Skeletal muscle satellite cell (primary cell): ENCODE measurements around the gene STARD13.

Experiments used
- H3K27me3 ChIP-seq: 2 replicates; pipeline ENCODE4 v1.7.0; 2013; ENCODE audit warnings: low read length; ENCODE audit not compliant: control insufficient read depth, insufficient read depth
- H3K36me3 ChIP-seq: 2 replicates; pipeline ENCODE4 v1.7.0; 2013; ENCODE audit warnings: mild to moderate bottlenecking, control low read depth, low read length; ENCODE audit not compliant: insufficient read depth
- H3K4me1 ChIP-seq: 2 replicates; pipeline ENCODE4 v1.7.0; 2013; ENCODE audit warnings: low read length; ENCODE audit not compliant: control insufficient read depth, insufficient read depth
- H3K4me2 ChIP-seq: 2 replicates; pipeline ENCODE4 v1.7.0; 2013; ENCODE audit warnings: mild to moderate bottlenecking, low read length
- H3K4me3 ChIP-seq: 2 replicates; pipeline ENCODE4 v1.7.0; 2013; ENCODE audit warnings: low read length
- H3K9ac ChIP-seq: 2 replicates; pipeline ENCODE4 v1.7.0; 2013; ENCODE audit warnings: mild to moderate bottlenecking, low read depth, low read length, moderate library complexity
- H3K9me3 ChIP-seq: replicated peaks from 2 replicates; pipeline ENCODE4 v1.7.0; 2013; ENCODE audit warnings: mild to moderate bottlenecking, control low read depth, low read length

Gene STARD13

GRCh38 chr13:33303855-33304597, 18.5 kb upstream of the STARD13 start:
- H3K4me2 ChIP-seq, result no peak overlapping the region
- H3K36me3 ChIP-seq, result no peaks in the 10 kb centered on the region
- H3K4me1 ChIP-seq, result no peaks in the 10 kb centered on the region
- H3K9ac ChIP-seq, result no peak overlapping the region
- H3K9me3 ChIP-seq, result no peaks in the 10 kb centered on the region
- no peaks in the 10 kb centered on the region for H3K27me3 ChIP-seq
- no peak overlapping the region for H3K4me3 ChIP-seq

GRCh38 chr13:33299626-33300025, 14.1 kb upstream of the STARD13 start:
- Histone ChIP-seq H3K4me1 (no peaks in the 10 kb centered on the region), H3K27me3 (no peaks in the 10 kb centered on the region), H3K4me3 (no peak overlapping the region), H3K9me3 (no peaks in the 10 kb centered on the region), H3K4me2 (no peak overlapping the region), H3K9ac (no peak overlapping the region), H3K36me3 (no peaks in the 10 kb centered on the region)

GRCh38 chr13:33296793-33297425, 11.4 kb upstream of the STARD13 start:
- no peaks in the 10 kb centered on the region for H3K36me3 ChIP-seq
- no peak overlapping the region for H3K4me2 ChIP-seq
- H3K27me3 ChIP-seq, result no peaks in the 10 kb centered on the region
- H3K9me3 ChIP-seq, result no peaks in the 10 kb centered on the region
- H3K4me1 ChIP-seq, result no peaks in the 10 kb centered on the region
- H3K9ac ChIP-seq, result no peak overlapping the region
- no peak overlapping the region for H3K4me3 ChIP-seq

- H3K9me3 ChIP-seq, result no peaks in the 10 kb centered on the region
- peak overlapping the region; percentile 37 for H3K4me2 ChIP-seq
- no peaks in the 10 kb centered on the region for H3K27me3 ChIP-seq
- no peak overlapping the region for H3K9ac ChIP-seq
- H3K4me1 ChIP-seq, result peaks cover 6% of the 10 kb centered on the region
- no peak overlapping the region for H3K4me3 ChIP-seq
- no peaks in the 10 kb centered on the region for H3K36me3 ChIP-seq
Measured at GRCh38 chr13:33292712-33293111, 7.2 kb upstream of the STARD13 start.

- Histone ChIP-seq H3K4me2 (no peak overlapping the region), H3K27me3 (no peaks in the 10 kb centered on the region), H3K9me3 (no peaks in the 10 kb centered on the region), H3K4me1 (peaks cover 13% of the 10 kb centered on the region), H3K4me3 (no peak overlapping the region), H3K9ac (no peak overlapping the region), H3K36me3 (no peaks in the 10 kb centered on the region)
Measured at GRCh38 chr13:33290421-33290965, 4.9 kb upstream of the STARD13 start.

GRCh38 chr13:33289966-33290365, 4.4 kb upstream of the STARD13 start:
- no peaks in the 10 kb centered on the region for H3K27me3 ChIP-seq
- H3K9ac ChIP-seq, result no peak overlapping the region

GRCh38 chr13:33287142-33287882, 1.8 kb upstream of the STARD13 start:
- Histone ChIP-seq H3K9me3 (no peaks in the 10 kb centered on the region), H3K9ac (no peak overlapping the region), H3K4me3 (no peak overlapping the region), H3K27me3 (no peaks in the 10 kb centered on the region), H3K4me2 (no peak overlapping the region), H3K36me3 (peaks cover 5% of the 10 kb centered on the region), H3K4me1 (peaks cover 19% of the 10 kb centered on the region)

More at GRCh38 chr13:33289966-33290365, 4.4 kb upstream of the STARD13 start:
- H3K4me2 ChIP-seq, result no peak overlapping the region
- no peak overlapping the region for H3K4me3 ChIP-seq
- peaks cover 13% of the 10 kb centered on the region for H3K4me1 ChIP-seq
- no peaks in the 10 kb centered on the region for H3K36me3 ChIP-seq
- no peaks in the 10 kb centered on the region for H3K9me3 ChIP-seq

GRCh38 chr13:33286128-33286527, 573 bp upstream of the STARD13 start:
- peak overlapping the region; percentile 76 for H3K4me2 ChIP-seq
- H3K36me3 ChIP-seq, result peaks cover 10% of the 10 kb centered on the region
- H3K4me1 ChIP-seq, result peaks cover 29% of the 10 kb centered on the region
- peak overlapping the region; percentile 96 for H3K9ac ChIP-seq
- H3K9me3 ChIP-seq, result no peaks in the 10 kb centered on the region
- no peaks in the 10 kb centered on the region for H3K27me3 ChIP-seq
- H3K4me3 ChIP-seq, result peak overlapping the region; percentile 55

- Histone ChIP-seq H3K4me3 (peak overlapping the region; percentile 77), H3K36me3 (peaks cover 17% of the 10 kb centered on the region), H3K4me1 (peaks cover 37% of the 10 kb centered on the region), H3K4me2 (peak overlapping the region; percentile 78), H3K27me3 (no peaks in the 10 kb centered on the region), H3K9me3 (no peaks in the 10 kb centered on the region), H3K9ac (peak overlapping the region; percentile 96)
Measured at GRCh38 chr13:33284916-33285315, 639 bp downstream of the STARD13 start.

GRCh38 chr13:33284031-33284430, 1.5 kb downstream of the STARD13 start:
- Histone ChIP-seq H3K4me1 (peaks cover 42% of the 10 kb centered on the region), H3K27me3 (no peaks in the 10 kb centered on the region), H3K9ac (peak overlapping the region; percentile 96), H3K4me2 (peak overlapping the region; percentile 78), H3K9me3 (no peaks in the 10 kb centered on the region), H3K4me3 (peak overlapping the region; percentile 77), H3K36me3 (peaks cover 19% of the 10 kb centered on the region)

GRCh38 chr13:33283195-33283911, 2.2 kb downstream of the STARD13 start:
- H3K9ac ChIP-seq, result peak overlapping the region; percentile 96
- peaks cover 24% of the 10 kb centered on the region for H3K36me3 ChIP-seq
- peak overlapping the region; percentile 78 for H3K4me2 ChIP-seq
- H3K4me1 ChIP-seq, result peaks cover 49% of the 10 kb centered on the region
- peak overlapping the region; percentile 77 for H3K4me3 ChIP-seq
- no peaks in the 10 kb centered on the region for H3K27me3 ChIP-seq
- H3K9me3 ChIP-seq, result no peaks in the 10 kb centered on the region
